Ascending aorta (tissue), 2 donors: ENCODE data around the gene GM2A. TPM values are rescaled to one million over a fixed set of nuclear protein-coding genes. Genes with fewer than 3 reads are reported as not detected.

Experiments used
- DNase-seq, 2 donors: peaks; one replicate each; pipeline ENCODE4 v3.0.0-alpha.2; 2019; ENCODE audit warnings: low spot score in 2 of 2
- H3K27ac ChIP-seq, 2 donors: fragments of 200-600 bp; sonication (generic); one replicate each; pipeline ENCODE4 v1.5.1; 2016 to 2017; ENCODE audit warnings: mild to moderate bottlenecking in 1 of 2
- H3K27me3 ChIP-seq: fragments of 200-600 bp; sonication (generic); one replicate; pipeline ENCODE4 v1.5.1; 2017
- H3K36me3 ChIP-seq, 2 donors: fragments of 200-600 bp; sonication (generic); one replicate each; pipeline ENCODE4 v1.5.1; 2016
- H3K4me1 ChIP-seq, 2 donors: fragments of 200-600 bp; sonication (generic); one replicate each; pipeline ENCODE4 v1.5.1; 2016 to 2017; ENCODE audit warnings: mild to moderate bottlenecking in 1 of 2
- H3K4me3 ChIP-seq, 2 donors: fragments of 200-600 bp; sonication (generic); one replicate each; pipeline ENCODE4 v1.5.1; 2016 to 2017; ENCODE audit warnings: mild to moderate bottlenecking in 1 of 2
- H3K9me3 ChIP-seq, 2 donors: fragments of 200-600 bp; sonication (generic); one replicate each; pipeline ENCODE4 v1.5.1; 2016
- intact Hi-C: fragments of 100-400 bp; cut with DNase I; formaldehyde crosslinking; loops from one replicate; pipeline ENCODE4 v1.15.1; 2023
- total RNA-seq: library from RNA; depleted of rRNA; stranded (reverse); fragments of >200 nt; gene quantifications from one replicate; pipeline ENCODE4 v1.1.0, GENCODE V29; 2016
- TF ChIP-seq, protein P1 (sequence below), 3 experiments: fragments of 200-600 bp in 2 of 3; fragments of 450-650 bp in 1 of 3; sonication (generic) in 2 of 3; IDR thresholded peaks; one replicate each; pipeline ENCODE4 v1.5.1; 2016 to 2019; ENCODE audit warnings: antibody characterized with exemption in 3 of 3, mild to moderate bottlenecking in 1 of 3, moderate library complexity in 1 of 3

The GM2A gene
- total RNA-seq, 1 donor from 2014 or later, result 15.0 TPM

DNA sequence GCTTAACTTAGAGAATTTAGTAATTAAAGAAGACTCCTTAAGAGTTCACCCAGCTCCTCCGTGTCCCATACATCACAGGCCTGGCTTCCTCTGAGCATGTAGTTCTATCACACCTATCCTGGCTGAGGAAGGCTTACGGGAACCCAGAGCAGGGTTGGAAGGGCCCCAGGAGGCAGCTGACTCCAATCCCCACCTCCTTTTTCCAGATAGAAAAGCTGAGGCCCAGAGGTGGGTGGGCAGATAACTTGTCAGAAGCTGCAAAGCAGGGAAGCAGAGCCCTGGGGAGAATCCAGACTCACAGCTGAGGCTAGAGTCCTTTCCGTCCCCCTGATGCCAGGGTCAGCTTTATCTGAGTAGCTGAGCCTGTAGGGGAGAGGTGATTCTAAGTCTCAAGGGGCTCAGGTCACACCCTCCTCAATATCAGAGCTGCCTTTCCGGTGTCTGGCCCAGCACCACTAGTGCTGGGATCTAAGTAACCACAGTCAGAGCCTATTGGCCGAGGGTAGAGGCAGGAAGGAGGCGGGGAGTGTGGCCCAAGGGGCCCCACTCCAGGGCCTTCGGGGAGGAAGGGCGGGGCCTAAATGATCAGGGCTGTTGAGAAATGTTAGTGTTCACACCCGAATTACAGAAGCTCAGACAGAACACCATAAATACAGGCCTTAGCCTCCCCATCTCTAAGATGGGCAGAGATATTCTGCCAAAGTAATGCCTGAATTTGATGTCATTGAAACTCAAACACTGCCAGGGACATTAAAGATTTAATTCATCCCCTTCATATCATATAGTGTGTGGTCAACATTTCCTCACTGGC lies 39.0 kb upstream of the GM2A start:
- H3K4me1 ChIP-seq, result peaks cover 0 to 6% of the 10 kb centered on the region in 2 donors
- peak; percentile 55 to 85 for DNase-seq
- intact Hi-C loops, result no loop called here
- H3K9me3 ChIP-seq, result no peaks in the 10 kb centered on the region
- H3K4me3 ChIP-seq, result no peak overlapping the region
- no peaks in the 10 kb centered on the region for H3K27me3 ChIP-seq
- H3K36me3 ChIP-seq, result no peaks in the 10 kb centered on the region
- TF ChIP-seq, protein P1, sequence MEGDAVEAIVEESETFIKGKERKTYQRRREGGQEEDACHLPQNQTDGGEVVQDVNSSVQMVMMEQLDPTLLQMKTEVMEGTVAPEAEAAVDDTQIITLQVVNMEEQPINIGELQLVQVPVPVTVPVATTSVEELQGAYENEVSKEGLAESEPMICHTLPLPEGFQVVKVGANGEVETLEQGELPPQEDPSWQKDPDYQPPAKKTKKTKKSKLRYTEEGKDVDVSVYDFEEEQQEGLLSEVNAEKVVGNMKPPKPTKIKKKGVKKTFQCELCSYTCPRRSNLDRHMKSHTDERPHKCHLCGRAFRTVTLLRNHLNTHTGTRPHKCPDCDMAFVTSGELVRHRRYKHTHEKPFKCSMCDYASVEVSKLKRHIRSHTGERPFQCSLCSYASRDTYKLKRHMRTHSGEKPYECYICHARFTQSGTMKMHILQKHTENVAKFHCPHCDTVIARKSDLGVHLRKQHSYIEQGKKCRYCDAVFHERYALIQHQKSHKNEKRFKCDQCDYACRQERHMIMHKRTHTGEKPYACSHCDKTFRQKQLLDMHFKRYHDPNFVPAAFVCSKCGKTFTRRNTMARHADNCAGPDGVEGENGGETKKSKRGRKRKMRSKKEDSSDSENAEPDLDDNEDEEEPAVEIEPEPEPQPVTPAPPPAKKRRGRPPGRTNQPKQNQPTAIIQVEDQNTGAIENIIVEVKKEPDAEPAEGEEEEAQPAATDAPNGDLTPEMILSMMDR (IDR thresholded peaks at IDR 0.05), result no peak
- H3K27ac ChIP-seq, result peak overlapping the region; percentile 25 to 51

DNA sequence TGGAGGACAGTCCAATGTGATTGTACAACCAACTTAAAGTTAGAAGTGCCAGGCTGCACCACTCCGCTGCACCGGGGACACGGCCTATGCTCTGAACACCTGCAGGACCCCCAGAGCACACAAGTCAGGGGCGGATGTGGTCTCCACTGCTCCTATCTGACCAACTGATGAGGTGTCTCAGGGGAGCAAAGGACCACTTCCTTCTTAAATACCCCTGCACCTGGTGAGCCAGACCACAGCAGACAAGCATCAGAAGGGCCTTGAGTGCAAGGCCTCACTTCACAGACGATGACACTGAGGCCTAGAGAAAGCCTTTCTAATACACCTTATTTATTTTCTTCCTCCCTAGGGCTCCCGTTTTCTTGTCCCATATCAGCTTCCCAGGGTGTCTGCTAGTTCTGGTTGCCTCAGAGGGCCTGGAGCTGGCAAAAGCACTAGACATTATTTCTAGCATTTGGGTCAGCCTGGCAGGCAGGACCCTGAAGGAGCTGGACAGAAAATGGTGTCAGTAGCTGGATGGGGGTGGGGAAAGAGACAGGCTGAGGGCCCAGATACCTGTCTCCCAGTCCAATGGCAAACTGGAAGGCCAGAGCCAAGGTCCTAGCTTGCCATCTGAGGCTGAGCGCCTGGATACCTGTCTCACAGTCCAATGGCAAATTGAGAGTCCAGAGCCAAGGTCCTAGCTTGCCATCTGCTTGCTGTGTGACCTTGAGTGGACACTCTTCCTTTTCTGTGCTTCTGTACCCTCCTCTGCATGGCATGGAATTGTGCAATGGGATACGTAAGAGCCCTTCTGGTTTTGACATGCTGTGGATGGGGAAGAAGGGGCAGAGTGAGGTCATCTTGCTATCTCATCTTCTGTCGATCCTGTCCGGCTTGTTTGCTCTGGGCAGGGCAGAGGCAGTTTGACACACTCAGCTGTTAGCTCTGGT lies 38.1 kb upstream of the GM2A start:
- no peaks in the 10 kb centered on the region for H3K27me3 ChIP-seq
- H3K4me1 ChIP-seq, result peaks cover 0 to 6% of the 10 kb centered on the region in 2 donors
- TF ChIP-seq, protein P1 (IDR thresholded peaks at IDR 0.05), result no peak
- H3K4me3 ChIP-seq, result no peak overlapping the region
- peak overlapping the region; percentile 10 to 51 for H3K27ac ChIP-seq
- intact Hi-C loops, result no loop called here
- H3K36me3 ChIP-seq, result no peaks in the 10 kb centered on the region
- no peaks in the 10 kb centered on the region for H3K9me3 ChIP-seq
- DNase-seq, result peak in 1 of 2 donors; percentile 64

DNA sequence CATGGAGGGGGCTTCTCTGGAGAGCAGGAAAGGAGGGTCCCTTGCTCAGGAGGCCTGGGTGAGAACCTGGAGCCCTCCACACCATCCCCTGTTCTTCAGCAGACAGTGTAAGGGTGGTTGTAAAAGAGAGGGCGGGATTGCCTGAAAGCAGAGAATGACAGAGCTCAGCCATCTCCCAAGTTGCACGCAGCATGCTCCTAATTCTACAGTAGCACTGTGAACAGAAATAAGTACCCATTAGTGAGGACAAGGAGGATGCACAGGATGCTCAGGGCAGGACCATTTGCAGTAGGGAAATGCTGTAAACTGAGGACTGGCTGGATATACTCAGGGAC lies 37.5 kb upstream of the GM2A start:
- Histone ChIP-seq H3K27ac (no peak overlapping the region), H3K4me1 (peaks cover 0 to 6% of the 10 kb centered on the region in 2 donors), H3K36me3 (no peaks in the 10 kb centered on the region), H3K4me3 (no peak overlapping the region), H3K9me3 (no peaks in the 10 kb centered on the region), H3K27me3 (no peaks in the 10 kb centered on the region)
- no peak for DNase-seq
- TF ChIP-seq, protein P1 (IDR thresholded peaks at IDR 0.05), result no peak
- intact Hi-C loops, result no loop called here

DNA sequence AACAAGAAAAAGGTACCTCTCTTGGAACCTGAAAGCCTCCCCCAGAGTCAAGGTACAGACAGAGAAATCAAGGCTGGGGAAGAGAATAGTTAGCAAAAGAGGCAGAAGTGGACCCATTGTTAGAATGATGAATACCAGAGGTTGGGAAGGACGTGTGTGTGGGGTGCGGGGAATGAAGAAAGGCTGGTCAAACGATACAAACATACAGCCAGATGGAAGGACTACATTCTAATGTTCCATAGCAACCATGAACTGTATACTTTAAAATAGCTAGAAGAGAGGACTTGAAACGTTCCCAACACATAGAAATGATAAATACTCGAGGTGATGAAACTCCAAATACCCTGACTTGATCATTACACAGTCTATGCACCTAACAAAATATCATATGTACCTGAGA lies 36.2 kb upstream of the GM2A start:
- Histone ChIP-seq H3K4me1 (peaks cover under 1 to 10% of the 10 kb centered on the region in 2 donors), H3K27ac (no peak overlapping the region)
- intact Hi-C loops, result no loop called here

DNA sequence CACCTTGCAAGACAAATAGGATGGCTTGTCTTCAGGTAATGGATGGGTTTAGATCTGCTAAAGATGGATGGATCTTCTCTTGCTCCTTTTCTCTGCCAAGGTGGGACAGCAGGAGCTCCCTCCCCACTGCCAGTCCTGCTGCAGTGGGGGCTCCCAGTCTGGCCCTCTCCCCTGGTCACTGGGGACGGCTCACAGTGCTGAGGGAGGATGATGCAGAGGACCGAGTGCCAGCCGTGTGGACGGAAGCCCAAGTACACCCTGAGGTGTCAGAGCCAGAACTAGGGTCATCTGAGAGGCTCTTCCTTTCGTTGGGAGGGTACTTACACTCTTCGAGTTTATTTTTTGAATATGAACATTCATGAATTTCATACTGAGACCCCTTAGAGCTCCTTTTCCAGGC lies 34.8 kb upstream of the GM2A start:
- Histone ChIP-seq H3K27ac (no peak overlapping the region), H3K9me3 (no peaks in the 10 kb centered on the region), H3K4me3 (no peak overlapping the region), H3K27me3 (no peaks in the 10 kb centered on the region), H3K4me1 (peaks cover 13 to 17% of the 10 kb centered on the region in 2 donors), H3K36me3 (no peaks in the 10 kb centered on the region)
- TF ChIP-seq, protein P1 (IDR thresholded peaks at IDR 0.05), result no peak
- no peak for DNase-seq
- intact Hi-C loops, result no loop called here

More for the DNA sequence above, 36.2 kb upstream of the GM2A start:
- no peak overlapping the region for H3K4me3 ChIP-seq
- no peaks in the 10 kb centered on the region for H3K9me3 ChIP-seq
- no peaks in the 10 kb centered on the region for H3K27me3 ChIP-seq
- TF ChIP-seq, protein P1 (IDR thresholded peaks at IDR 0.05), result no peak
- no peaks in the 10 kb centered on the region for H3K36me3 ChIP-seq
- no peak for DNase-seq
